IPS DF 4.7 (cell line): ENCODE results near the gene MICAL2.

Experiments
- DNase-seq: peaks from one replicate; pipeline ENCODE4 v3.0.0-alpha.2; 2013; ENCODE audit warnings: low spot score; ENCODE audit errors: extremely low read depth

MICAL2 gene

GRCh38 chr11:12185914-12186313 lies 75.5 kb downstream of the MICAL2 start:
- DNase-seq: no peak

- no peak for DNase-seq
Observed at GRCh38 chr11:12186701-12187100, 76.3 kb downstream of the MICAL2 start.

GRCh38 chr11:12187399-12187798 lies 77.0 kb downstream of the MICAL2 start:
- no peak for DNase-seq

GRCh38 chr11:12188548-12189317 lies 78.3 kb downstream of the MICAL2 start:
- DNase-seq: no peak

GRCh38 chr11:12189543-12190235 lies 79.3 kb downstream of the MICAL2 start:
- DNase-seq: no peak

GRCh38 chr11:12190511-12190910 lies 80.1 kb downstream of the MICAL2 start:
- DNase-seq: no peak

GRCh38 chr11:12192794-12193514 lies 82.6 kb downstream of the MICAL2 start:
- DNase-seq: no peak

GRCh38 chr11:12193515-12194336 lies 83.3 kb downstream of the MICAL2 start:
- no peak for DNase-seq

- no peak for DNase-seq
Observed at GRCh38 chr11:12195768-12196167, 85.4 kb downstream of the MICAL2 start.

- DNase-seq: no peak
Observed at GRCh38 chr11:12196308-12196707, 85.9 kb downstream of the MICAL2 start.

GRCh38 chr11:12196872-12197271 lies 86.5 kb downstream of the MICAL2 start:
- DNase-seq: no peak

- no peak for DNase-seq
Observed at GRCh38 chr11:12198251-12199222, 88.1 kb downstream of the MICAL2 start.

GRCh38 chr11:12199231-12199948 lies 89.0 kb downstream of the MICAL2 start:
- DNase-seq: no peak

- DNase-seq: no peak
Observed at GRCh38 chr11:12200279-12200990, 90.0 kb downstream of the MICAL2 start.

- no peak for DNase-seq
Observed at GRCh38 chr11:12200991-12201985, 90.9 kb downstream of the MICAL2 start.

GRCh38 chr11:12202661-12203310 lies 92.4 kb downstream of the MICAL2 start:
- no peak for DNase-seq

- DNase-seq: no peak
Observed at GRCh38 chr11:12204506-12204905, 94.1 kb downstream of the MICAL2 start.
